GM18508 (cell line): ENCODE data around the gene CLPTM1.

Source experiments
- ATAC-seq: cut with Tn5 transposase; IDR thresholded peaks from one replicate; pipeline ENCODE4 v1.9.1; 2021; ENCODE audit warnings: moderate number of reproducible peaks; ENCODE audit not compliant: insufficient read depth, unreplicated experiment

The CLPTM1 gene

GRCh38 chr19:45041125-45041524, 85.9 kb downstream of the CLPTM1 start:
- ATAC-seq: no peak
